H4 (cell line): ENCODE data around the gene ECHDC1. TPM values are rescaled to one million over a fixed set of nuclear protein-coding genes. Genes with fewer than 3 reads are reported as not detected.
"Not testable (repeated sequence)": the region's sequence is repeated elsewhere in the genome, so short reads cannot be mapped to it uniquely, and the experiment has no call there.

Source experiments
- DNase-seq: peaks from one replicate; pipeline ENCODE4 v3.0.0-alpha.2; 2015; ENCODE audit warnings: low spot score
- total RNA-seq: library from RNA; depleted of rRNA; stranded (reverse); fragments of >200 nt; shearing (Covaris generic); gene quantifications from 2 replicates; pipeline ENCODE4 v1.2.3, GENCODE V29; 2014

ECHDC1 gene
- total RNA-seq, 1 experiment from 2014 or later: 67.5 TPM

DNA sequence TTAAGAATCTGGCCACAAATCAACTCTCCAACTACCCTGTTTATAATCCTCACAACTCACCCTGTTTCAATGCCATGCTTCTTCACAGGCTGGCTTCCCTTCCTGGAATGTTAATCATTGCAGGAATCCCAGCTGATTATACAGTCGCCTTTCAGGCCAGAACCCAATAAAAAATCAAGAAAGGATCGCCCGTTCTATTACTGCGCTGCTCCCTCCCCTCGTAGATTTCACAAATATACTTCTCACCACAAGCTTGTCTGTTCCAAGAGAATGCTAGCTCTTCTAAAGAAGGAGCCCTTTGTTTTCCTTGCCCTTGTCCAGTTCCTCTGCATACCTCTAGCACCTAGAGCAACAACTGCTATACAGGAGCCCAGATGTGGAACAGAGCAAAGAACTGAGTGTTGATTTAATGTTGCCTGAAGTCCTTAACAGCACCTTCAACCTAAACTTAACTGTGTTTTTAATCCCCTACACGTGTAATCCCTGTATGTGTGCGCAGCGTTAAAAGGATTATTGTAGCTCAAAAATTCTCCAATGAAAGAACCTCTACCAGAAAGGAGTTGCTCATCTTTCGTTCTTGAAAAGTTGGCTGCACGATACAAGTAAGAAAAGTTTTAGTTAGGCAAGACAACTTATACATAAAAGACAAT lies 988 bp downstream of the ECHDC1 start:
- peak; percentile 13 for DNase-seq

DNA sequence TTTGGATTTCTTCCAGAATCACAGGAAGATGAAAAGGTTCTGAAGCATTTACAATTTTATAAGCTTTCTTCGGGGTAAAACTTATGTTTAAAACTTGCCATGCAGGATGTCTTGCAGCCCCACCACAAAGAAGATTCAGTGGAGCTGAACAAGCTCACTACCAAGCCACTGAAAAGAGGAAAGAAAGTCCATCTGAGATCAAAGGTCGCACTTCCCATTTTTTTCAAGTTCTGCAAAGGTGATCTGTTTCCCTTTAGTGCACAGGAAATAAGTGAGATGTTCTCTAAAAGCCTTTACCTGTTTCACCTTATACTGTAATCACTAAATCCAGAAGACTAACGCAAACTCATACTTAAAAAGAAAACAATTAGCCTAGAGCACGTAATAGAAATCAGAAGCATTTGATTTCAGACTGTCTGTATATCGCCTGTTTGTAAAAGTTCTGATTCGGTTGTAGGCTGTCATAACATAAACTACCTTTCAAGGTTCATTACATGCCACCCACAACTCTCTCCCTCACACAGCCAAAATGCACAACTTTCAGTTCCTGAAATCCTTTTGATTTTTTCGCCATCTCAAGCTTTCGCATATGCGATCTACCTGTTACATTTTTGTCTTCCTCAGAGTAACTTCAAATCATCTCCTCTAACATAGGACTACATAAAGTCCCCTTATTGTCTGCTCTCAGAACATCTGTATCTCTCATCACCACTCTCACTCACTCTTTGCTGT lies 1.8 kb downstream of the ECHDC1 start:
- DNase-seq: no peak

GRCh38 chr6:127340171-127340570 lies 3.2 kb downstream of the ECHDC1 start:
- no peak for DNase-seq

DNA sequence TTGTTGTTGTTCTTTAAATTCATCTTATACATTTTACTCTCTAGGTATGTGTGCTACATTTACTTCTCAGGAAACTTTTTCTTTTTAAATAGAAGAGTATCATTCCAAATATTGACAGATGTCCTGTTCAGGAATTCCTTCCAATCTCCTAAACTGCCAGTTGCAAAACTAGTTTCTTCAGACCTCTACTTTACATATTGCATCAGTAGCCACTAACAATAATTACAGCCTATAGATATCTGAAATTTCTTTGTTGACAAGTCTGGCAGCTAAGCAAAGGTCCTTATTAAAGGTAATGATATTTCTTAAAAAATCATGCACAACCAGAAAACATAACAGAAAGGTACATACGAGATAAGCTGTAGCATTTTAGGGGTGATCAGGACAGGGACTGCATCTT lies 4.5 kb downstream of the ECHDC1 start:
- no peak for DNase-seq

GRCh38 chr6:127332383-127332961 lies 10.9 kb downstream of the ECHDC1 start:
- no peak for DNase-seq

- not testable (repeated sequence) for DNase-seq
Observed at GRCh38 chr6:127331256-127331655, 12.2 kb downstream of the ECHDC1 start.

- DNase-seq: no peak
Observed at GRCh38 chr6:127328043-127328609, 15.3 kb downstream of the ECHDC1 start.

GRCh38 chr6:127319686-127320085 lies 23.7 kb downstream of the ECHDC1 start:
- no peak for DNase-seq

GRCh38 chr6:127317388-127318128 lies 25.9 kb downstream of the ECHDC1 start:
- no peak for DNase-seq

DNA sequence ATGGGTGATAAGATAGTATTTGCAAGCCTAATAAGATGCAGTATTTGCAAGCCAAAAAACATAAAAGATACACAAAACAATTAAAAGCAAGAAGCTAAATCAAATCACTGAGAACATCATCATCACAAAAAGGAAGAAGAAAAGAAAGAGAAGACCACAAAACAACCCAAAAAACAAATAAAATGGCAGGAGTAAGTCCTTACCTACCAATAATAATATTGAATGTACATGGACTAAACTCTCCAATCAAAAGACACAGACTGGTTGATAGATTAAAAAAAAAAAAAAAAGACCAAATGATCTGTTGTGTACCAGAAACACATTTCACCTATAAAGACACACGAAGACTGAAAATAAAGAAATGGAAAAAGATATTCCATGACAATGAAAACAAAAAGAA lies 37.7 kb downstream of the ECHDC1 start:
- DNase-seq: no peak

GRCh38 chr6:127303917-127304316 lies 39.5 kb downstream of the ECHDC1 start:
- no peak for DNase-seq

DNA sequence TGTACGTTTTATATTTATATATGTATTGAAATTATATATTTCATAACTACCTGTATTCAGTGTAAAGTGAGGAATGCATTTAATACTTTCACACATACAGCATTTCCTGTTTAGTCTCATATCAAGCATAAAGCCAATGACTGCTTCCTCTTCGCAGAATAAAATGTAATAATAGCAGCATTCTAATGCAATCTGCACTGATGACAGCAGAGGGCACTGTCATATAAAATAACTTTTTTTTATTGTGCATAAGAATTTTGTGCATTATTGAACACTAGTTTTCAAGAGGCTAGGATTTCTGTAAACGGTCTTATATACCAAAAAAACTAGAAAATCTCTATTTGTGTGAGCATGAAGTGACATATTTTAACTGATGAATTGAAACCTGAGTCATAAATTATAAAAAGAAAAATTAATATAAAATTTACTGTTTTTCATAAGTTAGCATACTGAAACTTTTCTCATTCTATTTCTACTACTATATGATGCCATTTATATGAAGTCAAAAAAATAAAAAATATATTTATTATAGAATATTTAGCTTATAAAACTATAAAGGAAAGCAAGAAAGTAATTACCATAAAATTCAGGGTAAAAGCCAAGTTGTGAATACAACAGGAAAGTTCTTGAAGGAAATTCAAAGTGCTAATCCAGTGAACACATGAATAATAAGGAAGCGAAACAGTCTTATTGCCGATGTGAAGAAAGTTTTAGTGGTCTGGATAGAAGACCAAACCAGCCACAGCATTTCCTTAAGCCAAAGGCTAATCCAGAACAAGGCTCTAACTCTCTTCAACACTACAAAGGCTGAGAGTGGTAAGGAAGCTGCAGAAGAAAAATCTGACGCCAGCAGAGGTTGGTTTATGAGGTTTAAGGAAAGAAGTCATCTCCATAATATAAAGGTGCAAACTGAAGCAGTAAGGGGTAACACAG lies 40.4 kb downstream of the ECHDC1 start:
- peak; percentile 5 for DNase-seq

GRCh38 chr6:127301199-127301700 lies 42.2 kb downstream of the ECHDC1 start:
- no peak for DNase-seq

GRCh38 chr6:127300411-127300810 lies 43.0 kb downstream of the ECHDC1 start:
- no peak for DNase-seq

DNA sequence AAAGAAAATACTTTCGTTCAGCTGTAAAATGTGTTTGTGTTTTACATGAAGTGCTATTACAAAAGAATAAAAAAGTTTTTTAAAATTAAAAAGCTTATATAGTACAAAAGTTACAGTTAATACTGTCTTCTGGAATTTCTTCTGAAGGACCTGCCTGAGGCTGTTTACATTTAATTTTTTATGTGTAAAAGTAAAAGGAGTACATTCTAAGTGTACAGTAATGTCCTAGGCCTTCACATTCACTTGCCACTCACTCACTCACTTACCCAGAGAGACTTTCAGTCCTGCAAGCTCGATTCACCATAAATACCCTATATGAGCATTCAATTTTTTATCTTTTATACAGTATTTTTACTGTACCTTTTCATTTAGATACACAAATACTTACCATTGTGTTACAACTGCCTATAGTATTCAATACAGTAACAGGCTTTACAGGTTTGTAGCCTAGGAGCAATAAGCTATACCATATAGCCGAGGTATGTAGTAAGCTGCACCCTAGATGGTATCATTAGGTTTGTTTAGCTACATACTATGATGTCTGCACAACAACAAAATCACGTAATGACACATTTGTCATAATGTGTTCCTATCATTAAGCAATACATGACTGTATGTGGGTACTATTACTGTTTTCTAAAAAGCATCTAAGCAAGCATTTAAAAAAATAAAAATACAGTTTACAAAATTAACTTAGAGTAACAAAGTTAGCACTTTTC lies 43.7 kb downstream of the ECHDC1 start:
- no peak for DNase-seq

GRCh38 chr6:127298475-127298874 lies 44.9 kb downstream of the ECHDC1 start:
- no peak for DNase-seq

GRCh38 chr6:127297502-127298070 lies 45.8 kb downstream of the ECHDC1 start:
- DNase-seq: no peak

DNA sequence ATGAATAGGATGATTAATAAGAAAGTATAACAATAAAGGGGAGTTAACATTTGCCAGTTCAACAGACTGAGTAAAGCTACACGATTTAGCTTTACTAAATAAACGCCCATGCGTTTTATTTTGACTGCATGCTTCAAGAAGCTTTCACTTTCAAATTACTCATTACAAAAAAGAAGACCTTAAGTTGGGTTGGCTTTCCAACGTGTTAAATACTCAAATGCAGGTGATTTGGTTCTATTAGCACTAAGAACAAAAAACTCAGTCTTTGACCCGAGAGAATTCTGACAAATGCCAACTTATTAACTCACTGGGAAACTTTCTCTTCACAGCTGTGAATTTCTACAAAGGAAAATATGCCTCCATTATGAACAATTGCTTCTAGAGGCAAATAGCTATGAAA lies 51.9 kb downstream of the ECHDC1 start:
- no peak for DNase-seq

DNA sequence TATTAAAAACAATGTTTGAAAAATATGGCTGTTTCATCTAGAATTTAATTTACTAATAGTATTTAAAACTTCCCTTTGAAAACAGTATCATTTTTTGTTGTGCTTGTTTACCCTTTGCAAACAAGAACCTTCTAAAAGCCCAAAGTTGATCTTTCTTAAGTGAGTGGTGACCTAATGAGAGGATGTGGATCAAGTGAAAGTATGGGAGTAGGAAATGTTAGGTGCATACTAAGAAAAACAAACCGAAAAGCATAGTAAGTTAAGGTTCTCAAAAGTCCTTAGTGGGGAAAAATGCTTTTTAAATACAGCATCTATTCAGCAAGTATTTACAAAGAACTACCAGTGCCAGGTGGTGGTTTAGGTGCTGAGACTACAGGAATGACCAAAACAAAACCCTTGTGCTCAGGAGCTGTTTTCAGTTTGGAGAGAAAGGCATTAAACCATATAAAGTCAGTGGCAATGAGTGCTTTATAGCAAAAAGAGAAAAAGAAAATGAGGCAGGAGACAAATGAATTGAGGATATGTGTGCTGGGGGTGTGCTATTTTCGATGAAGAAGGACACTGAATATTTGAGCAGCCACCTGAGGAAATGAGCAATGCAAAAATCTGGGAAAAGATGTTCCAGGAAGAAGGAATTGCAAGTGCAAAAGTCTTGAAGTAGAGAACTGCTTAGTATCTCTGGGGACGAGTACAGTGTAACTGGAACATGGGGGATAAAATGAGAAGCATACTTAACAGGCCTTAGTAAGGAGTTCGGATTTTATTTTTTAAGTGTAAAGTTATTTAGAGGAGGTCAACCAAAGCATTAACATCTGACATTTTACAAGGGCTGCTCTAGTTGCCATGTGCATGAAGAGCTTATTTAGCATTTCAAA lies 52.8 kb downstream of the ECHDC1 start:
- DNase-seq: no peak
